ENCODE measurements around the gene BTRC. TPM values are rescaled to one million over a fixed set of nuclear protein-coding genes. Genes with fewer than 3 reads are reported as not detected.
"Not testable (repeated sequence)": the region's sequence is repeated elsewhere in the genome, so short reads cannot be mapped to it uniquely, and the experiment has no call there.

BTRC gene
- total RNA-seq, 4 donors from 2014 or later: 14.7 to 23.0 (median 16.8) TPM

GRCh38 chr10:101379663-101380352, 25.8 kb downstream of the BTRC start:
- H3K4me3 ChIP-seq (ENCODE audit: low read depth, poor library complexity, severe bottlenecking): no peak overlapping the region
- no peak for DNase-seq (ENCODE audit: low spot score in 2 of 2)
- TF ChIP-seq POLR2A (IDR thresholded peaks at IDR 0.05) (no peak), CTCF (IDR thresholded peaks at IDR 0.05) (no peak)
- 43 to 46% methylated on average over 5 of the region's 5 CpGs for WGBS, 2 donors
- intact Hi-C loops (cut with DNase I; ENCODE audit: low total_unique reads): no loop called here

DNA sequence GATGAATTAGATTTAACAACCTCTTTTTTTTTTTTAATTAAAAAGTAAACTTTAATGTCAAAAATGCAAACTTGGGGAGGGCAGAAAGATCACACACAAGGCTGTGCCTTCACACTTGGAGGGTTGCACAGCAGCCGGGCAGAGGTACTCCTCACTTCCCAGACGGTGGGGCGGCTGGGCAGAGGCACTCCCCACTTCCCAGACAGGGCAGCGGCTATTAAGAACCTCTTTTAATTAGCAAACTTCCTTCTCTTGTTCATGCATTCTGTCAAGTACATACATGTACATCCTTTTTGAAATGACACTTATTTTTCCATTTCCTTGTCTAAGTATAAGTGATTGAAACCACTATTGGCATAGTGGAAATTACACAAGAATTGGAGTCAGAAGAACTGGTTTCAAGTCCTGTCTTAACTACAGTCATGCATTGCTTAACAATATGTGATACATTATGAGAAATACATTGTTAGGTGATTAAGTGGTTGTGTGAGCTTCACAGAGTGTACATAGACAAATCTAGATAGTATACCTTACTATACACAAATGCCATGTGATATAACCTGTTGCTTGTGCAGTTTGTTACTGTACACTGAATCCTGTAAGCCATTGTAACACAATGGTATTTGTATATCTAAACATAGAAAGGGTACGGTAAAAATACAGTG, 26.5 kb downstream of the BTRC start:
- DNase-seq (ENCODE audit: low spot score in 2 of 2): no peak
- WGBS, 2 donors: 52 to 62% methylated on average over 5 of the region's 5 CpGs
- TF ChIP-seq CTCF (IDR thresholded peaks at IDR 0.05) (no peak), POLR2A (IDR thresholded peaks at IDR 0.05) (no peak)
- intact Hi-C loops (cut with DNase I; ENCODE audit: low total_unique reads): no loop called here
- no peak overlapping the region for H3K4me3 ChIP-seq (ENCODE audit: low read depth, poor library complexity, severe bottlenecking)

GRCh38 chr10:101385866-101386658, 32.1 kb downstream of the BTRC start:
- TF ChIP-seq POLR2A (IDR thresholded peaks at IDR 0.05) (no peak), CTCF (IDR thresholded peaks at IDR 0.05) (no peak)
- WGBS, 2 donors: 69 to 79% methylated on average over 1 of the region's 1 CpG
- no peak overlapping the region for H3K4me3 ChIP-seq (ENCODE audit: low read depth, poor library complexity, severe bottlenecking)
- intact Hi-C loops (cut with DNase I; ENCODE audit: low total_unique reads): loop anchor here (5.0 kb wide), 1 partner anchor 464 kb away; no protein-coding TSS in a partner anchor
- DNase-seq (ENCODE audit: low spot score in 2 of 2): no peak

DNA sequence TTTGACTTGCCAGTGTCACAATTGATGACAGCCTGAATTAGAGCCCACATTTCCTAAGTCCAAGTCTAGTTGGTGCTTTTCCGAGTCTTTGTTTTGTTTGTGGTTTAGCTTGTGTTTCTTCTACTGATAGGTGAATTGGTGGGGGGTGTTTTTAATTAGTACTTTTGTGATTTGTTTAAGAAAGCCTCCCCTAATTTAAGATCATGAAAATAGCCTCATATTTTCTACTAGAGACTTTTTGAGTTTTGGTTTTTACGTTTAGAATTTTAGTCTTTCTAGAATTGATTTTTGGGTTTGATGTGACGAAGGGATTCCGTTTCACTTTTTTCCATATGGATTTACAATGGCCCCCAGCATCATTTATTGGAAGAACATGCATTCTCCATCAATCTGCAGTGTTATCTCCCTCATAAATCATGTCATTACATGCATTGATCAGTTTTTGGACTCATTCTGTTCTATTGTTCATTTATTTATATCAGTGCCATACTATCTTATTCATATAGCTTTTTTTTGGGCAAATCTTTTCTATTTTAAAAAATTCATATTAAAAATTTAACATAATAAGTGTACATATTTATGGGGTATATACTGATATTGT, 32.8 kb downstream of the BTRC start:
- TF ChIP-seq POLR2A (IDR thresholded peaks at IDR 0.05) (no peak), CTCF (IDR thresholded peaks at IDR 0.05) (no peak)
- DNase-seq (ENCODE audit: low spot score in 2 of 2): no peak

GRCh38 chr10:101388676-101389276, 34.8 kb downstream of the BTRC start:
- 84 to 87% methylated on average over 2 of the region's 2 CpGs for WGBS, 2 donors
- intact Hi-C loops (cut with DNase I; ENCODE audit: low total_unique reads): loop anchor here (5.0 kb wide), 1 partner anchor 466 kb away; no protein-coding TSS in a partner anchor
- H3K4me3 ChIP-seq (ENCODE audit: low read depth, poor library complexity, severe bottlenecking): no peak overlapping the region
- no peak for TF ChIP-seq CTCF (IDR thresholded peaks at IDR 0.05)
- TF ChIP-seq POLR2A (IDR thresholded peaks at IDR 0.05): no peak
- DNase-seq (ENCODE audit: low spot score in 2 of 2): no peak

More for the DNA sequence above, 32.8 kb downstream of the BTRC start:
- no peak overlapping the region for H3K4me3 ChIP-seq (ENCODE audit: low read depth, poor library complexity, severe bottlenecking)
- intact Hi-C loops (cut with DNase I; ENCODE audit: low total_unique reads): loop anchor here (5.0 kb wide), 1 partner anchor 464 kb away; no protein-coding TSS in a partner anchor
- 81 to 84% methylated on average over 4 of the region's 4 CpGs for WGBS, 2 donors

DNA sequence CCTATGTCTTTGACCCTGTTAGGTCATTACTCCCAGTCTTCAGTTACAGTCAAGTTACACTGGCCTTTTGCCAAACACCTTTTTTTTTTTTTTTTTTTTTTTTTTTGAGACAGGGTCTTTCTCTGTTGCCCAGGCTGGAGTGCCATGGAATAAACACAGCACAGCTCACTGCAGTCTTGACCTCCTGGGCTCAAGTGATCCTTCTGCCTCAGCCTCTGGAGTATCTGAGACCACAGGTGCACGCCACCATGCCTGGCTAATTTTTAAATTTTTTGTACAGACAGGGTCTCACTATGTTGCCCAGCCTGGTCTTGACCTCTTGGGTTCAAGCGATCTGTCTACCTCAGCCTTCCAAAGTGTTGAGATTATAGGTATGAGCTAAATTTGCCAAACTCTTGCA, 35.6 kb downstream of the BTRC start:
- DNase-seq (ENCODE audit: low spot score in 2 of 2); H3K4me3 ChIP-seq (ENCODE audit: low read depth, poor library complexity, severe bottlenecking): not testable (repeated sequence)
- 97 to 100% methylated on average over 2 of the region's 2 CpGs for WGBS, 2 donors
- intact Hi-C loops (cut with DNase I; ENCODE audit: low total_unique reads): loop anchor here (5.0 kb wide), 1 partner anchor 467 kb away; no protein-coding TSS in a partner anchor

All from lower leg skin (tissue), 4 donors.